ENCODE results near the gene MYL5.

The MYL5 gene

GRCh38 chr4:702618-703048, 28.3 kb downstream of the MYL5 start:
- H3K79me1 ChIP-seq (ENCODE audit: low read length): peaks cover 12% of the 10 kb centered on the region
- H3K23ac ChIP-seq (ENCODE audit: low read length): no peak overlapping the region
- no peak overlapping the region for H3K4ac ChIP-seq (ENCODE audit: low read depth, low read length)
- H3K79me2 ChIP-seq (ENCODE audit: control insufficient read depth, insufficient read depth, low read length, poor library complexity): peaks cover 16% of the 10 kb centered on the region
- no peak overlapping the region for H3K4me2 ChIP-seq (ENCODE audit: low read length)
- H2BK120ac ChIP-seq (ENCODE audit: insufficient read depth, low read length, poor library complexity): no peak overlapping the region
- no peak overlapping the region for H2AFZ ChIP-seq (ENCODE audit: insufficient read depth, low read length, poor library complexity)
- H3K18ac ChIP-seq (ENCODE audit: low read length): no peak overlapping the region
- no peak overlapping the region for H2BK5ac ChIP-seq (ENCODE audit: low read depth, low read length, poor library complexity)
- H3K4me1 ChIP-seq (ENCODE audit: control insufficient read depth in 1 of 2, insufficient read depth in 2 of 2, low read length in 2 of 2): peaks cover 9 to 14% of the 10 kb centered on the region in 2 experiments
- no CpG with 5 or more reads among the region's 7 CpGs for WGBS (ENCODE audit: extremely low coverage, insufficient coverage, insufficient read length)
- H4K8ac ChIP-seq (ENCODE audit: low read depth, low read length): no peak overlapping the region
- H4K91ac ChIP-seq (ENCODE audit: low read depth, low read length): no peak overlapping the region
- no peak overlapping the region for H3K27ac ChIP-seq (ENCODE audit: low read depth, low read length)
- H3K36me3 ChIP-seq (ENCODE audit: control insufficient read depth in 1 of 2, insufficient read depth in 2 of 2, low read length in 2 of 2): no peaks in the 10 kb centered on the region
- no peak overlapping the region for H3K14ac ChIP-seq (ENCODE audit: low read length)
- H3K27me3 ChIP-seq (ENCODE audit: insufficient read depth, low read length): no peaks in the 10 kb centered on the region
- no peak overlapping the region for H3K4me3 ChIP-seq (ENCODE audit: low read depth, low read length)
- no peak overlapping the region for H2BK12ac ChIP-seq (ENCODE audit: low read length)
- no peak for DNase-seq
- H4K12ac ChIP-seq (ENCODE audit: low read depth, low read length): no peak overlapping the region
- H3K9me3 ChIP-seq (ENCODE audit: insufficient read depth, low read depth, low read length): peaks cover 6% of the 10 kb centered on the region
- no peak overlapping the region for H2AK5ac ChIP-seq (ENCODE audit: low read length)
- H3K9ac ChIP-seq (ENCODE audit: low read length): no peak overlapping the region

- Histone ChIP-seq H4K12ac (ENCODE audit: low read depth, low read length) (no peak overlapping the region), H3K4me3 (ENCODE audit: low read depth, low read length) (no peak overlapping the region), H3K9me3 (ENCODE audit: insufficient read depth, low read depth, low read length) (peaks cover 6% of the 10 kb centered on the region), H3K23ac (ENCODE audit: low read length) (no peak overlapping the region), H3K4me1 (ENCODE audit: control insufficient read depth in 1 of 2, insufficient read depth in 2 of 2, low read length in 2 of 2) (peaks cover 17 to 21% of the 10 kb centered on the region in 2 experiments), H3K4ac (ENCODE audit: low read depth, low read length) (no peak overlapping the region), H2AK5ac (ENCODE audit: low read length) (no peak overlapping the region), H3K27ac (ENCODE audit: low read depth, low read length) (no peak overlapping the region), H3K79me2 (ENCODE audit: control insufficient read depth, insufficient read depth, low read length, poor library complexity) (peaks cover 23% of the 10 kb centered on the region), H3K14ac (ENCODE audit: low read length) (no peak overlapping the region), H2BK5ac (ENCODE audit: low read depth, low read length, poor library complexity) (no peak overlapping the region), H4K91ac (ENCODE audit: low read depth, low read length) (no peak overlapping the region), H2BK12ac (ENCODE audit: low read length) (no peak overlapping the region), H3K79me1 (ENCODE audit: low read length) (peaks cover 12% of the 10 kb centered on the region), H3K18ac (ENCODE audit: low read length) (no peak overlapping the region), H3K9ac (ENCODE audit: low read length) (no peak overlapping the region), H3K4me2 (ENCODE audit: low read length) (no peak overlapping the region), H4K8ac (ENCODE audit: low read depth, low read length) (no peak overlapping the region), H2BK120ac (ENCODE audit: insufficient read depth, low read length, poor library complexity) (no peak overlapping the region), H3K36me3 (ENCODE audit: control insufficient read depth in 1 of 2, insufficient read depth in 2 of 2, low read length in 2 of 2) (peaks cover 6 to 7% of the 10 kb centered on the region in 2 experiments), H3K27me3 (ENCODE audit: insufficient read depth, low read length) (no peaks in the 10 kb centered on the region), H2AFZ (ENCODE audit: insufficient read depth, low read length, poor library complexity) (no peak overlapping the region)
- WGBS (ENCODE audit: extremely low coverage, insufficient coverage, insufficient read length): no CpG with 5 or more reads among the region's 10 CpGs
- no peak for DNase-seq
Measured at GRCh38 chr4:703336-704197, 29.2 kb downstream of the MYL5 start.

GRCh38 chr4:704198-704891, 30.0 kb downstream of the MYL5 start:
- Histone ChIP-seq H3K4ac (ENCODE audit: low read depth, low read length) (no peak overlapping the region), H4K8ac (ENCODE audit: low read depth, low read length) (no peak overlapping the region), H4K91ac (ENCODE audit: low read depth, low read length) (no peak overlapping the region), H3K27ac (ENCODE audit: low read depth, low read length) (no peak overlapping the region), H3K9ac (ENCODE audit: low read length) (no peak overlapping the region), H3K9me3 (ENCODE audit: insufficient read depth, low read depth, low read length) (peaks cover 6% of the 10 kb centered on the region), H3K4me3 (ENCODE audit: low read depth, low read length) (peak overlapping the region; percentile 37), H3K79me2 (ENCODE audit: control insufficient read depth, insufficient read depth, low read length, poor library complexity) (peaks cover 27% of the 10 kb centered on the region), H2AFZ (ENCODE audit: insufficient read depth, low read length, poor library complexity) (no peak overlapping the region), H4K12ac (ENCODE audit: low read depth, low read length) (no peak overlapping the region), H3K23ac (ENCODE audit: low read length) (no peak overlapping the region), H2BK120ac (ENCODE audit: insufficient read depth, low read length, poor library complexity) (no peak overlapping the region), H3K18ac (ENCODE audit: low read length) (no peak overlapping the region), H2BK5ac (ENCODE audit: low read depth, low read length, poor library complexity) (no peak overlapping the region), H2BK12ac (ENCODE audit: low read length) (no peak overlapping the region), H3K4me2 (ENCODE audit: low read length) (no peak overlapping the region), H3K14ac (ENCODE audit: low read length) (no peak overlapping the region), H3K27me3 (ENCODE audit: insufficient read depth, low read length) (no peaks in the 10 kb centered on the region), H3K36me3 (ENCODE audit: control insufficient read depth in 1 of 2, insufficient read depth in 2 of 2, low read length in 2 of 2) (peaks cover 6 to 10% of the 10 kb centered on the region in 2 experiments), H3K4me1 (ENCODE audit: control insufficient read depth in 1 of 2, insufficient read depth in 2 of 2, low read length in 2 of 2) (peaks cover 18 to 25% of the 10 kb centered on the region in 2 experiments), H3K79me1 (ENCODE audit: low read length) (peaks cover 12% of the 10 kb centered on the region), H2AK5ac (ENCODE audit: low read length) (peak overlapping the region; percentile 18)
- DNase-seq: no peak
- WGBS (ENCODE audit: extremely low coverage, insufficient coverage, insufficient read length): no CpG with 5 or more reads among the region's 46 CpGs

GRCh38 chr4:704971-705277, 30.6 kb downstream of the MYL5 start:
- Histone ChIP-seq H2AK5ac (ENCODE audit: low read length) (no peak overlapping the region), H4K91ac (ENCODE audit: low read depth, low read length) (peak overlapping the region; percentile 4), H2BK5ac (ENCODE audit: low read depth, low read length, poor library complexity) (no peak overlapping the region), H2BK120ac (ENCODE audit: insufficient read depth, low read length, poor library complexity) (peak overlapping the region; percentile 5), H3K4me1 (ENCODE audit: control insufficient read depth in 1 of 2, insufficient read depth in 2 of 2, low read length in 2 of 2) (peaks cover 18 to 25% of the 10 kb centered on the region in 2 experiments), H4K12ac (ENCODE audit: low read depth, low read length) (no peak overlapping the region), H3K79me1 (ENCODE audit: low read length) (peaks cover 12% of the 10 kb centered on the region), H3K27ac (ENCODE audit: low read depth, low read length) (no peak overlapping the region), H3K27me3 (ENCODE audit: insufficient read depth, low read length) (no peaks in the 10 kb centered on the region), H3K4me3 (ENCODE audit: low read depth, low read length) (no peak overlapping the region), H3K79me2 (ENCODE audit: control insufficient read depth, insufficient read depth, low read length, poor library complexity) (peaks cover 27% of the 10 kb centered on the region), H2BK12ac (ENCODE audit: low read length) (no peak overlapping the region), H3K14ac (ENCODE audit: low read length) (no peak overlapping the region), H3K4ac (ENCODE audit: low read depth, low read length) (no peak overlapping the region), H3K9ac (ENCODE audit: low read length) (no peak overlapping the region), H3K4me2 (ENCODE audit: low read length) (no peak overlapping the region), H3K23ac (ENCODE audit: low read length) (no peak overlapping the region), H4K8ac (ENCODE audit: low read depth, low read length) (peak overlapping the region; percentile 55), H2AFZ (ENCODE audit: insufficient read depth, low read length, poor library complexity) (peak overlapping the region; percentile 13), H3K36me3 (ENCODE audit: control insufficient read depth in 1 of 2, insufficient read depth in 2 of 2, low read length in 2 of 2) (peaks cover 10 to 11% of the 10 kb centered on the region in 2 experiments), H3K18ac (ENCODE audit: low read length) (peak overlapping the region; percentile 21), H3K9me3 (ENCODE audit: insufficient read depth, low read depth, low read length) (peaks cover 6% of the 10 kb centered on the region)
- DNase-seq: no peak
- WGBS (ENCODE audit: extremely low coverage, insufficient coverage, insufficient read length): 100% methylated on average over 1 of the region's 1 CpG

Data from trophoblast cell (in vitro differentiated cells and primary cell).